GM23338 (cell line): ENCODE data around the gene CRAMP1.

Source experiments
- CTCF ChIP-seq, 2 experiments: fragments of 200-600 bp in 1 of 2; sonication (generic) in 1 of 2; conservative IDR thresholded peaks; 2 replicates each; pipeline versions ENCODE4 v1.5.1 to v1.6.1; 2016 to 2017; ENCODE audit warnings: antibody characterized with exemption in 2 of 2, low read depth in 2 of 2, mild to moderate bottlenecking in 2 of 2, moderate library complexity in 1 of 2
- ETS1 ChIP-seq: IDR thresholded peaks from 2 replicates; pipeline ENCODE4 v1.6.1; 2016; ENCODE audit warnings: antibody characterized with exemption
- EZH2 ChIP-seq: fragments of 200-600 bp; sonication (generic); IDR thresholded peaks from one replicate; pipeline ENCODE4 v1.8.0; 2017; ENCODE audit warnings: antibody characterized with exemption, mild to moderate bottlenecking, low read depth; ENCODE audit not compliant: unreplicated experiment
- EZH2phosphoT487 ChIP-seq: fragments of 200-600 bp; sonication (generic); IDR thresholded peaks from one replicate; pipeline ENCODE4 v1.8.1; 2018; ENCODE audit warnings: antibody characterized with exemption; ENCODE audit not compliant: unreplicated experiment
- JUNB ChIP-seq: IDR thresholded peaks from one replicate; pipeline ENCODE4 v1.6.1; 2016; ENCODE audit warnings: antibody characterized with exemption; ENCODE audit not compliant: unreplicated experiment
- NANOG ChIP-seq: IDR thresholded peaks from 2 replicates; pipeline ENCODE4 v1.6.1; 2016; ENCODE audit warnings: antibody characterized with exemption, borderline replicate concordance
- POLR2AphosphoS5 ChIP-seq: IDR thresholded peaks from 2 replicates; pipeline ENCODE4 v1.6.1; 2016; ENCODE audit warnings: antibody characterized with exemption, low read depth
- REST ChIP-seq: IDR thresholded peaks from one replicate; pipeline ENCODE4 v1.6.1; 2018; ENCODE audit warnings: antibody characterized with exemption; ENCODE audit not compliant: unreplicated experiment
- STAT1 ChIP-seq: IDR thresholded peaks from one replicate; pipeline ENCODE4 v1.6.1; 2016; ENCODE audit warnings: antibody characterized with exemption; ENCODE audit not compliant: unreplicated experiment

GRCh38 chr16:1583180-1583579 lies 29.0 kb upstream of the CRAMP1 start:
- TF ChIP-seq CTCF (conservative IDR thresholded peaks at IDR 0.05; ENCODE audit: low read depth in 2 of 2), result peak; percentile 38 to 53
- no peak for TF ChIP-seq EZH2phosphoT487
- TF ChIP-seq EZH2, result no peak
- no peak for TF ChIP-seq NANOG
- no peak for TF ChIP-seq JUNB
- no peak for TF ChIP-seq STAT1
- no peak for TF ChIP-seq REST
- no peak for TF ChIP-seq POLR2AphosphoS5
- no peak for TF ChIP-seq ETS1
